Activated CD4-positive, alpha-beta memory T cell treated with anti-CD3 and anti-CD28 coated beads for 36 hours (primary cell): ENCODE measurements around the gene NUDT9. TPM values are rescaled to one million over a fixed set of nuclear protein-coding genes. Genes with fewer than 3 reads are reported as not detected.
"Not testable (repeated sequence)": the region's sequence is repeated elsewhere in the genome, so short reads cannot be mapped to it uniquely, and the experiment has no call there.

Experiments
- CTCF ChIA-PET: fragments of 350-600 bp; sonication (Branson Sonifier 250); formaldehyde crosslinking; loops from one replicate; lab custom pipeline; 2021; ENCODE audit warnings: antibody characterized with exemption, inconsistent platforms; lab: Charles Lee
- POLR2A ChIA-PET: fragments of 350-600 bp; sonication (Branson Sonifier 250); formaldehyde crosslinking; loops from one replicate; lab custom pipeline; 2021; ENCODE audit warnings: antibody characterized with exemption; lab: Charles Lee
- DNase-seq: peaks from one replicate; pipeline ENCODE4 v3.0.0-alpha.2; 2020
- H3K27ac Mint-ChIP-seq: one replicate; pipeline ENCODE4 v1.8.0; 2021; ENCODE audit warnings: mixed read lengths
- H3K27me3 Mint-ChIP-seq: one replicate; pipeline ENCODE4 v1.8.0; 2021; ENCODE audit warnings: mixed read lengths
- H3K36me3 Mint-ChIP-seq: one replicate; pipeline ENCODE4 v1.8.0; 2021; ENCODE audit warnings: mixed read lengths
- H3K4me1 Mint-ChIP-seq: one replicate; pipeline ENCODE4 v1.8.0; 2021; ENCODE audit warnings: low read depth, mixed read lengths
- H3K4me3 Mint-ChIP-seq: one replicate; pipeline ENCODE4 v1.8.0; 2021; ENCODE audit warnings: mild to moderate bottlenecking, mixed read lengths
- H3K9me3 Mint-ChIP-seq: one replicate; pipeline ENCODE4 v1.8.0; 2021; ENCODE audit warnings: mixed read lengths
- intact Hi-C: fragments of 100-400 bp; cut with micrococcal nuclease; formaldehyde crosslinking; loops from one replicate; pipeline ENCODE4 v1.15.1; 2023
- total RNA-seq, 2 experiments: library from RNA; stranded (reverse); gene quantifications; one replicate each; pipeline ENCODE4 v1.2.3, GENCODE V29; 2021

NUDT9 gene
- total RNA-seq, 2 experiments from 2014 or later = 13.1 to 13.9 TPM

GRCh38 chr4:87462102-87462501 is 39.7 kb downstream of the NUDT9 start:
- ChIA-PET CTCF (interaction anchor here (1.6 kb wide), 1 partner anchor 86 kb away, joined by 4 read pairs; no protein-coding TSS in a partner anchor), POLR2A (no interaction called here)
- H3K4me3 Mint-ChIP-seq = no peak overlapping the region
- intact Hi-C loops = loop anchor here (10.0 kb wide), 1 partner anchor 227 kb away; no protein-coding TSS in a partner anchor
- H3K27ac Mint-ChIP-seq = no peak overlapping the region
- no peaks in the 10 kb centered on the region for H3K9me3 Mint-ChIP-seq
- H3K36me3 Mint-ChIP-seq = peaks cover 16% of the 10 kb centered on the region
- no peaks in the 10 kb centered on the region for H3K4me1 Mint-ChIP-seq
- no peaks in the 10 kb centered on the region for H3K27me3 Mint-ChIP-seq
- DNase-seq = no peak

DNA sequence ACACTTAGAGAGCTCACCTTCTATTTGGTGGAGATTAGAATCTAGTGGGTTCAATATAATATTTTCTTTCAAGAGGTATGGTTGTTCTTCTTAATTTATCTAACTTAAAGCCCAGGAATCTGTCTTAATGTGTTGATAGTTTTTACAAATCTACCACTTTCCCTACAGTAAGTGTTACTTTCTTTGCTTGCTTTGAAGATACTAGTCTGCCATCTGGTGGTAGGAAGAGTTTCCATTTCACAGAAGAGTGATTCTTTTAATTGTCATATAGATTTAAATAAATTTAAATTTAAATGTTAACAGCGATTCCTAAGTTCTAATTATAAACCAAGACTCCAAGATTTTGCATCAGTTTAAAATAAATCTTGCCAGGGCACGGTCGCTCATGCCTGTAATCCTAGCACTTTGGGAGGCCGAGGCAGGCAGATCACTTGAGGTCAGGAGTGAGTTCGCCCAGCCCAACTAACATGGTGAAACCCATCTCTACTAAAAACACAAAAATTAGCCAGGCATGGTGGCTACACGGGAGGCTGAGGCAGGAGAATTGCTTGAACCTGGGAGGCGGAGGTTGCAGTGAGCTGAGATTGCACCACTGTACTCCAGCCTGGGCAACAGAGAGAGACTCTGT is 43.5 kb downstream of the NUDT9 start:
- no peaks in the 10 kb centered on the region for H3K27me3 Mint-ChIP-seq
- CTCF ChIA-PET = interaction anchor here (0.7 to 5.3 kb wide), 19 partner anchors 11 to 532 kb away, joined by 3 to 106 read pairs (median 4); partner anchors contain the start of gene HSD17B11
- H3K9me3 Mint-ChIP-seq = no peaks in the 10 kb centered on the region
- no peaks in the 10 kb centered on the region for H3K4me1 Mint-ChIP-seq
- POLR2A ChIA-PET = no interaction called here
- no peaks in the 10 kb centered on the region for H3K36me3 Mint-ChIP-seq
- no peak overlapping the region for H3K4me3 Mint-ChIP-seq
- H3K27ac Mint-ChIP-seq = no peak overlapping the region
- intact Hi-C loops = loop anchor here (1.0 to 10.0 kb wide), 7 partner anchors 43 to 316 kb away; partner anchors contain the start of genes HSD17B11 and NUDT9
- no peak for DNase-seq

- ChIA-PET CTCF (interaction anchor here (1.6 kb wide), 1 partner anchor 93 kb away, joined by 3 read pairs; no protein-coding TSS in a partner anchor), POLR2A (no interaction called here)
- Mint-ChIP-seq H3K27me3 (no peaks in the 10 kb centered on the region), H3K27ac (no peak overlapping the region), H3K9me3 (no peaks in the 10 kb centered on the region), H3K4me1 (no peaks in the 10 kb centered on the region), H3K36me3 (no peaks in the 10 kb centered on the region), H3K4me3 (no peak overlapping the region)
- intact Hi-C loops = loop anchor here (5.0 to 10.0 kb wide), 3 partner anchors 77 to 235 kb away; partner anchors contain the start of gene HSD17B11
- no peak for DNase-seq
Measured at GRCh38 chr4:87469390-87469789, 47.0 kb downstream of the NUDT9 start.

GRCh38 chr4:87476934-87477333 is 54.6 kb downstream of the NUDT9 start:
- ChIA-PET POLR2A (no interaction called here), CTCF (interaction anchor here (1.0 kb wide), 1 partner anchor 12 kb away, joined by 4 read pairs; no protein-coding TSS in a partner anchor)
- Mint-ChIP-seq H3K27me3 (no peaks in the 10 kb centered on the region), H3K9me3 (no peaks in the 10 kb centered on the region), H3K4me1 (no peaks in the 10 kb centered on the region), H3K4me3 (no peak overlapping the region), H3K27ac (no peak overlapping the region), H3K36me3 (no peaks in the 10 kb centered on the region)
- intact Hi-C loops = no loop called here
- DNase-seq = no peak

GRCh38 chr4:87478732-87479250 is 56.4 kb downstream of the NUDT9 start:
- Mint-ChIP-seq H3K4me3 (no peak overlapping the region), H3K36me3 (peaks cover 6% of the 10 kb centered on the region), H3K4me1 (no peaks in the 10 kb centered on the region), H3K27ac (no peak overlapping the region), H3K27me3 (no peaks in the 10 kb centered on the region), H3K9me3 (peaks cover 7% of the 10 kb centered on the region)
- intact Hi-C loops = no loop called here
- no peak for DNase-seq
- CTCF ChIA-PET = interaction anchor here (1.0 kb wide), 1 partner anchor 371 kb away, joined by 3 read pairs; no protein-coding TSS in a partner anchor
- POLR2A ChIA-PET = no interaction called here

DNA sequence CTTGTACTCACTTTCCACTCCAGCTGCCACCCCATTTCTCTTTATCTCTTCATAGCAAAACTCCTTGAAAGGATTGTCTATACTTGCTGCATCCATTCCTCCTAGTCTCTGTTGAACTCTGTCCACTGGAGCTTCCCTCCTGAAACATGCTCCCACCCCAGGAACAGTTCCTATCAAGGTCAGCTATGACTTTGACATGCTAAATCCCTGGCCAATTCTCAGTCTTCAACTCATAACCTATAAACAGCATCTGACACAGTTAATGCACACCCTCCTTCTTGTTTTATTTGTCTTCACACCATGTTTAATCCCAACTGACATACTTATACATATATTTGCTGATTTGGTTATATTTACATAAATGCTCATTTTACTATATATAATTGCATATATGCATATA is 59.0 kb downstream of the NUDT9 start:
- Mint-ChIP-seq H3K27me3 (no peaks in the 10 kb centered on the region), H3K36me3 (peaks cover 13% of the 10 kb centered on the region), H3K4me3 (no peak overlapping the region), H3K9me3 (peaks cover 9% of the 10 kb centered on the region), H3K27ac (no peak overlapping the region), H3K4me1 (no peaks in the 10 kb centered on the region)
- ChIA-PET POLR2A (no interaction called here), CTCF (interaction anchor here (1.1 kb wide), 1 partner anchor 331 kb away, joined by 3 read pairs; no protein-coding TSS in a partner anchor)
- intact Hi-C loops = no loop called here
- DNase-seq = no peak

GRCh38 chr4:87483247-87483646 is 60.9 kb downstream of the NUDT9 start:
- intact Hi-C loops, DNase-seq, POLR2A ChIA-PET, H3K27me3 Mint-ChIP-seq, H3K4me1 Mint-ChIP-seq, H3K4me3 Mint-ChIP-seq, H3K27ac Mint-ChIP-seq: not testable (repeated sequence)
- Mint-ChIP-seq H3K9me3 (peaks cover 11% of the 10 kb centered on the region), H3K36me3 (peaks cover 17% of the 10 kb centered on the region)
- CTCF ChIA-PET = interaction anchor here (0.7 kb wide), 1 partner anchor 23 kb away, joined by 3 read pairs; no protein-coding TSS in a partner anchor

DNA sequence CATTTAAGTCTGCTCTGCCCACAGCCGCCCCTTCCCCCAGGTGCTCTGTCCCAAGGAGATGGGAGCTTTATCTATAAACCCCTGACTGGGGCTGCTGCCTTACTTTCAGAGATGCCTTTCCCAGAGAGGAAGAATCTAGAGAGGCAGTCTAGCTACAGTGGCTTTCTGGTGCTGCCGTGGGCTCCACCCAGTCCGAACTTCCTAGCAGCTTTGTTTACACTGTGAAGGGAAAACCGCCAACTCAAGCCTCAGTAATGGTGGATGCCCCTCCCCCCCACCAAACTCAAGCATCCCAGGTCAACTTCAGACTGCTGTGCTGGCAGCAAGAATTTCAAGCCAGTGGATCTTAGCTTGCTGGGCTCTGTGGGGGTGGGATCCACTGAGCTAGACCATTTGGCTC is 66.3 kb downstream of the NUDT9 start:
- intact Hi-C loops, H3K27ac Mint-ChIP-seq, H3K27me3 Mint-ChIP-seq, POLR2A ChIA-PET, DNase-seq, H3K4me1 Mint-ChIP-seq, H3K9me3 Mint-ChIP-seq, H3K4me3 Mint-ChIP-seq: not testable (repeated sequence)
- peaks cover 13% of the 10 kb centered on the region for H3K36me3 Mint-ChIP-seq
- CTCF ChIA-PET = interaction anchor here (0.9 kb wide), 1 partner anchor 114 kb away, joined by 3 read pairs; no protein-coding TSS in a partner anchor

DNA sequence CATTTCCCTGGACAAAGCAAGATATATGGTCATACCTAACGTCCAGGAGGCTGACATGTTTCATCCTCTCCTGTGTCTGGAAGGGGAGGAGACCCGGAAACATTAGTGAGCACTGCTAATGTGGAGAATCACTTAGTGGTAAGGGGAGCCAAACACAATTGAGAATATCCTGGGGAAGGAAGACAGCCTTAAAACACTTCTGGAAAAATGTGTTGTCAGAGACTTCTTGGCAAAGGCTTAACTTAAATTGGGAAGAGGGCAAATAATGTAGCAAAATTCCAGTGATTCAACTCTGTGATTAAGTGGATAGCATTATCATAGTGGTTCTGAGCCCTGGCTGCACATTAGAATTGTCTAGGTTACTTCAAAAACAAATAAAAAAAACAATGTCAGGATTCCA is 67.3 kb downstream of the NUDT9 start:
- Mint-ChIP-seq H3K4me1 (peaks cover 2% of the 10 kb centered on the region), H3K27ac (no peak overlapping the region), H3K4me3 (no peak overlapping the region), H3K36me3 (peaks cover 13% of the 10 kb centered on the region), H3K9me3 (peaks cover 7% of the 10 kb centered on the region), H3K27me3 (no peaks in the 10 kb centered on the region)
- POLR2A ChIA-PET = no interaction called here
- no peak for DNase-seq
- CTCF ChIA-PET = interaction anchor here (1.1 kb wide), 1 partner anchor 114 kb away, joined by 3 read pairs; no protein-coding TSS in a partner anchor
- intact Hi-C loops = no loop called here

DNA sequence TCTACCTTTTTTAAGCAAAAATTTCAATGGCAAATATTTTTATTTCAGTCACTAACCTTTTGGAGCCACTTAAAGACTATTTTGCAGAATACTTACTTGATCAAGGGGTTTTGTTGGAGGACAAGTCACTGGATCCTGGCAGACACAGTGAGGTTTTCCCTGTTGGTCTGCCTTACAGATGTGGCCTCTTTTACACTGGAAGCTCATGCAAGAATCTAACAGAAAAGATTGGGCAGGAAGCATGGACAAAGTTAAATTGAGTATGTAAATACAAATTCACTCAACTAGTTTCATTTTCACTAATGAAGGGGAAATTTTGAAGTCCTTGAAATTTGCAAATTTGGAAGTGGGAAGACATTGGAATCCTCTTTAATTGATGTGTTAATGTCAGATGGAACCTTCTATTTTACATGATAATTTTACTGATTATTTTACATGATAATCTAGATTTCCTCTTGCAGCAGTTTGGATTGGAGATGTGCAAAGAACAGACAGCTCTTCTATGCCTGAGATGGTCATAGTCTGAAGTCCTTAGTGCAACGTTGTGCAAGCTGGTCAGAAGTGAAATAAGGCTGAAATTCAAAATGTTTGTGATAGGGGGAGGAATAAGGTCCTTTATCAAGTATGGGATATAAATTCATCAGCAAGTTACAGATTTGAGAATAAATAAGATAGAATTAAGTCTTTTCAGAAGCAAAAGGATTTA is 68.4 kb downstream of the NUDT9 start:
- no peak overlapping the region for H3K4me3 Mint-ChIP-seq
- no peak for DNase-seq
- H3K36me3 Mint-ChIP-seq = peaks cover 11% of the 10 kb centered on the region
- intact Hi-C loops = no loop called here
- H3K27me3 Mint-ChIP-seq = no peaks in the 10 kb centered on the region
- peaks cover 5% of the 10 kb centered on the region for H3K9me3 Mint-ChIP-seq
- ChIA-PET CTCF (interaction anchor here (1.1 kb wide), 1 partner anchor 115 kb away, joined by 3 read pairs; no protein-coding TSS in a partner anchor), POLR2A (no interaction called here)
- H3K27ac Mint-ChIP-seq = no peak overlapping the region
- peaks cover 2% of the 10 kb centered on the region for H3K4me1 Mint-ChIP-seq

GRCh38 chr4:87491436-87491835 is 69.1 kb downstream of the NUDT9 start:
- POLR2A ChIA-PET = no interaction called here
- Mint-ChIP-seq H3K27ac (no peak overlapping the region), H3K36me3 (peaks cover 6% of the 10 kb centered on the region)

GRCh38 chr4:87491851-87492250 is 69.5 kb downstream of the NUDT9 start:
- intact Hi-C loops, H3K36me3 Mint-ChIP-seq, H3K4me3 Mint-ChIP-seq, DNase-seq, H3K4me1 Mint-ChIP-seq, POLR2A ChIA-PET, H3K27me3 Mint-ChIP-seq, CTCF ChIA-PET, H3K9me3 Mint-ChIP-seq, H3K27ac Mint-ChIP-seq: not testable (repeated sequence)

More at GRCh38 chr4:87491436-87491835, 69.1 kb downstream of the NUDT9 start:
- DNase-seq = no peak
- Mint-ChIP-seq H3K9me3 (peaks cover 5% of the 10 kb centered on the region), H3K4me3 (no peak overlapping the region), H3K27me3 (no peaks in the 10 kb centered on the region), H3K4me1 (peaks cover 2% of the 10 kb centered on the region)
- intact Hi-C loops = no loop called here
- CTCF ChIA-PET = no interaction called here
